NCI-H128 (cell line): ENCODE results near the gene PIGN.
"Not testable (repeated sequence)": the region's sequence is repeated elsewhere in the genome, so short reads cannot be mapped to it uniquely, and the experiment has no call there.

Source experiments
- DNase-seq: peaks from one replicate; lab custom pipeline; 2025; ENCODE audit not compliant: unreplicated experiment; lab: John Stamatoyannopoulos, UW

Gene PIGN

DNA sequence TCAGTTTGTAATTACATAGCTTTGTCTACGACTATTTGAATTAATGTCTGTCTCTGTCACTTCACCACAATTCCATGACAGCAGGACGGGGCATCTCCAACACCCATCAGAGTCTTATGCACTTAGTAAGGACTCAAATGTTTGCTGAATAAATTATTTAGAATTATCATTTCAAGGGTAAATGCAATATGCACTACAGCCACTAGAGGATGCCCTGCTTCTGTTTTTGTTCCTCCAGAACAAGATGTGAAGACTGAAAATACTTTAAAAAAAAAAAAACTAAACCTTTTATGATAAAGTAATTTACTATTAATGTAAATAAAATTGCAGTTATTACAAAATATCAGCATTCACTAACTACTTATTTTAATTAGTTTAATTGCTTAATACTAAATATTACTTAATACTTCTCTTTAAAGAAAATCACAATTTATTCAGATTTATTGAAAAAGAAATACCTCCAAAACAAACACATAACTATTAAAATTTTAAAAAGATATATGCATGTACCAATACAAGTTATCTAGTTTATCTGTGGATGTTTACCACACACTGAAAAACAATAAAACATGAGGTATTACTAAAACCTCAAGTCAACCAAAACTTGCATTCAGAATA lies 3.2 kb downstream of the PIGN start:
- peak; percentile 56 for DNase-seq

DNA sequence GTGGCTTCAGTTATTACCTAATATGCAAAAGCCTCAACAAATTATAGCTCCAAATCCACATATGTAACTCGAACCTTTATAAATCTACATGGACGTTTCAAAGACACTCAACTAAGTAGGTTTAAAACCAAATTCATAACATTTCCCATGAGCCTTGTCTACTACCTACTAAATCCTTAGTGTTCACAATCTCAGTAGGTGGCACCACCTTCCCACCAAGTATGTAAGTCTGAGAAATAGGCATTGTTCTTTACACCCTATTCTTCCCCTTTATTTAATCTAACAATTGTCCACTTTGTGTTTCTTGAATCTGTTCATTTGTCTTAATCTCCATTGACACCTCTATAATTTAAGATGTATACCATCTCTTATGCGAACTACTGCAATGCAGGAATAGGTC lies 4.6 kb downstream of the PIGN start:
- no peak for DNase-seq

DNA sequence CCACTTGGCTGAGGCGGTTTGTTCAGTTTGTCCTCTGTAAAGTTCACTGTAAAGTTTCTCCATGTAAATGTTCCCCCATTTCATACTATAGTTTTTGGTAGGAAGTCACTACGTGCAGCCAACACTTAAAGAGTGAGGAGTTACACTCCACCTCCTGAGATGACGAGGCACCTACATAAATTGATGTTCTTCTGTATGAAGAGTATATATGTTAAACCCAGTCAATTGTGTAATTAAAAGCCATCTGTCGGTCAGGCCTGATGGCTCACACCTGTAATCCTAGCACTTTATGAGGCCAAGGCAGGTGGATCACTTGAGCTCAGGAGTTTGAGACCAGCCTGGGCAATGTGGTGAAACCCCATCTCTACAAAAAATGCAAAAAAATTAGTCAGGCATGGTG lies 7.6 kb downstream of the PIGN start:
- no peak for DNase-seq

DNA sequence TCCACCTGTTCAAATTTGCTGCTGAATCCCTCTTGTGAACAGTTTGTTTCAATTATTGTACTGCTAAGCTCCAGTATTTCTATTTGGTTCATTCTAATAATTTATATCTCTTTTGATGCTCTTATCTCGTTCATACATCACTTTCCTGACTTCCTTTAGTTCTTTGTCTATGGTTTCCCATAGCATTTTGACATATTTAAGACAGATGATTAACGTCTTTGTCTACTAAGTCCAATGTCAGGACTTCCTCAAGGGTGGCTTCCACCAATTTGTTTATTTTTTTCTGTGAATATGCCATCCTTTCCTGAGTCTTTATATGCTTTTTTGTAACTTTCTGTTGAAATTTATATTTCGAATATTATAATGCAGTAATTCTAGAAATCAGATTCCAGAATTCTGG lies 9.6 kb downstream of the PIGN start:
- DNase-seq: no peak

DNA sequence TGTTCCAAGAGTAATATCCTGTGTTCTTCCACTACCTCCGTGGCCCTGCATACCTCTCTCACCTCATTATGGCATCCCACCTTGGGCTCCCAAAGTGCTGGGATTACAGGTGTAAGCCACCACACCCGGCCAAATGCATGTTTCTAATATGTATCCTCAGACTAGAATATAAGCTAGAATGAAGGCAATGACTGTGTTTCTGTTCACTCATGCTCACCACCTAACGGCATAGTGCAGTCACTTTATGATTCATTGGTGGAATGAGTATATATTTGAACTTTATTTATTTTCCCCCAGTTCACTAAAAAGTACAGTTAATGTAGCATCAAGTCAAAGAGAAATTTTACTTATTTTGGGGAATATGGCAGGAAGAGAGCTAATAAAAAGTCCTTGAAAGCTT lies 11.3 kb downstream of the PIGN start:
- DNase-seq: no peak

DNA sequence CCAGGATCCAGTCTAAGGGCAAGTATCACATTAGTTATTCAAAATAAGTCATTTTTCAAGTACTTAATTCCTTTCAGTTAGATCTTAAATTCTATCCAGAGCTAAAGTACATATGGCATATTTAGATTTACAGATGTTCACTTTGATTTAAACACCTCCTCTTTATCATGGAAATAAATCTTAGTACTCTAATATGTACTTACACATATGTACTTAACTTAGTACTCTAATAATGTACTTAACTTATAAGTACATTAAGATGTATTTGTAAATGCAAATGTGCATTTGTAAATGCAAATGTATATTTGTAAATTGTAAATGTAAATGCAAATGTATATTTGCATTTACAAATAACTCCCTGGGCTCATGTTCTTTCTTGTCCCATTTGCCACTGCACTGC lies 14.6 kb downstream of the PIGN start:
- DNase-seq: no peak

DNA sequence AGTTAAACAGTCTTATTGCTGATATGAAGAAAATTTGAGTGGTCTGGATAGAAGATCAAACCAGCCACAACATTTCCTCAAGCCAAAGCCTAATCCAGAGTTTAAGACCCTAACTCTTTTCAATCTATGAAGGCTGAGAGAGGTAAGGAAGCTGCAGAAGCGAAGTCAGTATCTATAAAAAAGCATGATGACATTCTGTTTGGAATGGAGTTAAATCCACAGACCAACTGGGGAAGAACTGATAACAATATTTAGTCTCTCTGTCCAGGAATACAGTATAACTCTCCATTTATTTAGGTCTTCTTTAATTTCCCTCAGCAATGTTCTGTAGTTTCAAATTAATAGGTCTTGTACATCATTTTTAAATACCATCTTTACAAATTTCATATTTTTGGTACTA lies 16.0 kb downstream of the PIGN start:
- no peak for DNase-seq

DNA sequence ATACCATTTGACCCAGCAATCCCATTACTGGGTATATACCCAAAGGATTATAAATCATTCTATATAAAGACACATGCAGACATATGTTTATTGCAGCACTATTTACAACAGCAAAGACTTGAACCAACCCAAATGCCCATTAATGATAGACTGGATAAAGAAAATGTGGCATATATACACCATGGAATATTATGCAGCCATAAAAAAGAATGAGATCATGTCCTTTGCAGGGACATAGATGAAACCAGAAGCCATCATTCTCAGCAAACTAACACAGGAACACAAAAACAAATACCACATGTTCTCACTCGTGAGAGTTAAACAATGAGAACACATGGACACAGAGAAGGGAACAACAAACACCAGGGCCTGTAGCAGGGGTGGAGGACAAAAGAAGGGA lies 20.3 kb downstream of the PIGN start:
- DNase-seq: not testable (repeated sequence)

DNA sequence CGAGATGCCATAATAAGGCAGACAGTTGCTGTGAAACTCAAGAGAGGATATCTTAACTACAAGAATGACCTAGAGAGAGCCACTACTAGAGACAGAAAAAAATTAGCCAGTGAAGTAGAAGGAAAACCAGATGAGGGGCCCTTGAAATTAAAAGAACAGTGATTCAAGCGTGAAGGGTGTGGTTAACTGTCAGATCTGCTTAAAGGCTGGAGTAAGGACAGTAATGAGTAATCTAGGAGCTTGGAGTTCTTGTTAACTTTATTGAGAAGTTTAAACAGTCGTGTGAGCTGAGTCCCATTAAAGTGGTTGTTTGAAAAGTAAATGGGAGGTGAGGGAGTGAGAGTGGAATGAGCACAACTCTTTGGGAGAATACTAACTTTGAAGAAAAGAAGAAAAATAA lies 21.3 kb downstream of the PIGN start:
- DNase-seq: no peak

GRCh38 chr18:62164855-62165487 lies 21.9 kb downstream of the PIGN start:
- no peak for DNase-seq

DNA sequence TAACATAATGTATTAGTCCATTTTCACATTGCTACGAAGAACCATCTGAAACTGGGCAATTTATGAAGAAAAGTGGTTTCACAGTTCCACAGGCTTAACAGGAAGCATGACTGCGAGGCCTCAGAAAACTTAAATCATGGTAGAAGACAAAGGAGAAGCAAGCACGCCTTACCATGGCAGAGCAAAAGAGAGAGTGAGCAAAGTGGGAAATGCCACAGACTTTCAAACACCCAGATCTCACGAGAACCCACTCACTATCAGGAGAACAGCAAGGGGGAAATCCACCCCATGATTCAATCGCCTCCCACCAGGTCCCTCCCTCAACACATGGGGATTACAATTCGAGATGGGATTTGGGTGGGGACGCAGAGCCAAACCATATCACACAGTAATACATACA lies 22.5 kb downstream of the PIGN start:
- DNase-seq: no peak

- DNase-seq: no peak
These were observed 29.0 kb downstream of the PIGN start for GRCh38 chr18:62157843-62158242.

DNA sequence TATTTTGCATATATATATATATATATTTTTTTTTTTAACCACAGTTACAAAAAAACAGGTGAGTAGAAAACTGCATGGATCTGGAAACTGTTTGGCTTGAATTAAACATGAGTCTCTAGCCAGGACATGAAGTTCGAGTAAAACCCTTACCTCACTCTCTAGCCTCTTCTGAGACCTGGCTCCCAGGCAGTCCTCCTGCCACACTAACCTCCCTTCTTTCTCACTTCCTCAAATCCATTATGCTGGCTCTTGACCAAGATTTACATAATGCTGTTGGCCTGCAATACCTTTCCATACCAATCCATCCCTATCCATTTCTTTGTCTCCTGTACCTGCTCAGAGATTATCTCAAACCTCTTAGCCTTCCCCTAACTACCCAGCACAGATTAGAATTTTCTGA lies 34.0 kb downstream of the PIGN start:
- no peak for DNase-seq

GRCh38 chr18:62151068-62151771 lies 35.6 kb downstream of the PIGN start:
- DNase-seq: no peak

DNA sequence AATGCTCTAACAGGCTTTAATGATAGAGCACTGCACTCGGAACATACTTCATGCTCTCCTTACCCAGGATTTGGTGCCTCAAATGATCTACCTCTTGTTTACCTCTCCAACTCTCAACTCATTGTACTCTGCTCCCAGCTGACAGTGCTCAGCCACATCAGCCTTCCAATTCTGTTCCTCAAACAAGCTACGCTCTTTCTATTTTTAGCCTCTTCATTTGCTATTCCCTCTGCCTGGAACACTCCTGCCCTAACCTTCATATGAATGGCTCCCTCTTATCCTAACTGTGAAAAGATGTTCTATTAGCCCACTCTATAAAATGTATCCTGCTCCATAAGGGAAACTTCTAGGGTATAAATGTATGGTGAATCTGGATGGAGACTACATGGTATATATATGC lies 42.5 kb downstream of the PIGN start:
- no peak for DNase-seq

- no peak for DNase-seq
These were observed 46.6 kb downstream of the PIGN start for GRCh38 chr18:62140259-62140658.

- no peak for DNase-seq
These were observed 48.2 kb downstream of the PIGN start for GRCh38 chr18:62138461-62139235.

GRCh38 chr18:62131301-62131909 lies 55.5 kb downstream of the PIGN start:
- DNase-seq: no peak

DNA sequence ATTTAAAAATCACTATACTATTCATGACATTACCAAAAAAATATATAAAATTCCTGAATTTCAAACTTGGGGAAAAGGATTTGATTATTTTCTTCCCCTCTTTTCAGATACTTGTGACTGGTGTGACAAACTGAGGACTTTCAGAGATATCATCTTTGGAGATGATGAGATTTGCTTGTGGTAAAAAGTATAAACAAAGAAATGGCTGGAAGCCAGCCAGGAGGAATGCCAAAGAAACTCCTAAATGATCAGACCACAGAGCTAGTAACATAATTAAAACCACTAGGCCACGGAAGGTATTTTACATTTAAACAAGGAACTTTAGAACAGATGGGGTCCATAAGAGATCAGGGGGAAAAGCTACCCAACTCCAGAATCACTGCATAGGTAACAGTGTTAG lies 58.7 kb downstream of the PIGN start:
- DNase-seq: no peak

GRCh38 chr18:62126737-62127136 lies 60.1 kb downstream of the PIGN start:
- DNase-seq: no peak

DNA sequence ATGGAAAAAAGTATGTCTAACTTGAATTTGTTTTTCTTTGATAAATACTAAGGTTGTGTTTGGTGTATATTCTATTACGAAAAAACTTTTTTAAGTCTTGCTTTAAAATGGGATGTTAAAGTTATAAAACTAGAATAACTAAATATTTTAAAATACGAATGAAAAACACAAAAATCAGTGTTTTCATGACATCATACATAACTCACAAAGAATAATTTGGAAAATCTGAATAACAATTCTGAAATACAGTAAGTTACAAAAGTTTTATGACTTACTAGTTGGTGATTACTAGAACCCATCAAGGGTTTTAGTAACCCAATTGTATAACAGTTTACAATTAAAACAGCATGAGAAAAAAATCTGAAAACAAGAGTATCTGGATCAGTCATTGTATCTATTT lies 61.2 kb downstream of the PIGN start:
- no peak for DNase-seq
